ENCODE results near the gene ZNF628.

The ZNF628 gene

GRCh38 chr19:55476100-55476775 lies at the start of gene ZNF628:
TSS of gene ZNF628 (plus strand) at chr19:55476617. CDS start at chr19:55479911, 3,294 bp downstream.
- TF ChIP-seq, protein P1, sequence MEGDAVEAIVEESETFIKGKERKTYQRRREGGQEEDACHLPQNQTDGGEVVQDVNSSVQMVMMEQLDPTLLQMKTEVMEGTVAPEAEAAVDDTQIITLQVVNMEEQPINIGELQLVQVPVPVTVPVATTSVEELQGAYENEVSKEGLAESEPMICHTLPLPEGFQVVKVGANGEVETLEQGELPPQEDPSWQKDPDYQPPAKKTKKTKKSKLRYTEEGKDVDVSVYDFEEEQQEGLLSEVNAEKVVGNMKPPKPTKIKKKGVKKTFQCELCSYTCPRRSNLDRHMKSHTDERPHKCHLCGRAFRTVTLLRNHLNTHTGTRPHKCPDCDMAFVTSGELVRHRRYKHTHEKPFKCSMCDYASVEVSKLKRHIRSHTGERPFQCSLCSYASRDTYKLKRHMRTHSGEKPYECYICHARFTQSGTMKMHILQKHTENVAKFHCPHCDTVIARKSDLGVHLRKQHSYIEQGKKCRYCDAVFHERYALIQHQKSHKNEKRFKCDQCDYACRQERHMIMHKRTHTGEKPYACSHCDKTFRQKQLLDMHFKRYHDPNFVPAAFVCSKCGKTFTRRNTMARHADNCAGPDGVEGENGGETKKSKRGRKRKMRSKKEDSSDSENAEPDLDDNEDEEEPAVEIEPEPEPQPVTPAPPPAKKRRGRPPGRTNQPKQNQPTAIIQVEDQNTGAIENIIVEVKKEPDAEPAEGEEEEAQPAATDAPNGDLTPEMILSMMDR (IDR thresholded peaks at IDR 0.05; ENCODE audit: extremely low read depth, insufficient read depth, missing control alignments): no peak
- in situ Hi-C loops (cut with MboI; ENCODE audit: low pct_unique_long_range_greater_than_20kb, low sequenced_read_pairs, unreplicated experiment): no loop called here
- DNase-seq (ENCODE audit: low spot score): peak; percentile 99

GRCh38 chr19:55431183-55431582 lies 45.2 kb upstream of the ZNF628 start:
- in situ Hi-C loops (cut with MboI; ENCODE audit: low pct_unique_long_range_greater_than_20kb, low sequenced_read_pairs, unreplicated experiment): no loop called here
- no peak for DNase-seq (ENCODE audit: low spot score)
- TF ChIP-seq, protein P1 (IDR thresholded peaks at IDR 0.05; ENCODE audit: extremely low read depth, insufficient read depth, missing control alignments): no peak

- TF ChIP-seq, protein P1 (IDR thresholded peaks at IDR 0.05; ENCODE audit: extremely low read depth, insufficient read depth, missing control alignments): no peak
- in situ Hi-C loops (cut with MboI; ENCODE audit: low pct_unique_long_range_greater_than_20kb, low sequenced_read_pairs, unreplicated experiment): no loop called here
- peak; percentile 42 for DNase-seq (ENCODE audit: low spot score)
Measured at GRCh38 chr19:55432241-55432959, 44.0 kb upstream of the ZNF628 start.

- in situ Hi-C loops (cut with MboI; ENCODE audit: low pct_unique_long_range_greater_than_20kb, low sequenced_read_pairs, unreplicated experiment): no loop called here
- TF ChIP-seq, protein P1 (IDR thresholded peaks at IDR 0.05; ENCODE audit: extremely low read depth, insufficient read depth, missing control alignments): no peak
- no peak for DNase-seq (ENCODE audit: low spot score)
Measured at GRCh38 chr19:55433292-55433691, 43.1 kb upstream of the ZNF628 start.

DNA sequence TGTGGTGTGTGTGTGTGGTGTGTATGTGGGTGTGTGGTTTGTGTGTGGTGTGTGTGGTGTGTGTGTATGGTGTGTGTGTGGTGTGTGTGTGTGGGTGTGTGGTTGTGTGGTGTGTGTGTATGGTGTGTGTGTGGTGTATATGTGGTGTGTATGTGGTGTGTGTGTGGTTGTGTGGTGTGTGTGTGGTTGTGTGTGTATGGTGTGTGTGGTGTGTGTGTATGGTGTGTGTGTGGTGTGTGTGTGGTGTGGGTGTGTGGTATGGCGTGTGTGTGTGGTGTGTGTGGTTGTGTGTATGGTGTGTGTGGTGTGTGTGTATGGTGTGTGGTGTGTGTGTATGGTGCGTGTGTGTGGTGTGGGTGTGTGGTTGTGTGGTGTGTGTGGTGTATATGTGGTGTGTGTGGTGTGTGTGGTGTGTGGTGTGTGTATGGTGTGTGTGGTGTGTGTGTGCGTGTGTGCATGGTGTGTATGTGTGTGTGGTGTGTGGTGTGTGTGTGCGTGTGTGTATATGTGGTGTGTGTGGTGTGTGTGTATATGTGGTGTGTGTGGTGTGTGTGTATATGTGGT lies 42.0 kb upstream of the ZNF628 start:
- in situ Hi-C loops (cut with MboI; ENCODE audit: low pct_unique_long_range_greater_than_20kb, low sequenced_read_pairs, unreplicated experiment): no loop called here
- TF ChIP-seq, protein P1 (IDR thresholded peaks at IDR 0.05; ENCODE audit: extremely low read depth, insufficient read depth, missing control alignments): no peak
- DNase-seq (ENCODE audit: low spot score): no peak

- TF ChIP-seq, protein P1 (IDR thresholded peaks at IDR 0.05; ENCODE audit: extremely low read depth, insufficient read depth, missing control alignments): no peak
- no peak for DNase-seq (ENCODE audit: low spot score)
- in situ Hi-C loops (cut with MboI; ENCODE audit: low pct_unique_long_range_greater_than_20kb, low sequenced_read_pairs, unreplicated experiment): no loop called here
Measured at GRCh38 chr19:55435020-55435419, 41.4 kb upstream of the ZNF628 start.
